Endothelial cell of umbilical vein (primary cell): ENCODE results near the gene CLRN1. TPM values are rescaled to one million over a fixed set of nuclear protein-coding genes. Genes with fewer than 3 reads are reported as not detected.

Experiments used
- BruUV-seq: library from RNA; stranded (reverse); fragments of 400-500 nt; replicated peaks from 2 replicates; lab custom pipeline; 2021; lab: Mats Ljungman, UMichigan
- CTCF ChIA-PET: fragments of 300-600, 350-600 bp; sonication (Branson Sonifier 250); formaldehyde crosslinking; loops from one replicate; lab custom pipeline; 2021; ENCODE audit warnings: antibody characterized with exemption, inconsistent platforms; lab: Charles Lee
- POLR2A ChIA-PET: fragments of 300-600, 350-600 bp; sonication (Branson Sonifier 250); formaldehyde crosslinking; loops from one replicate; lab custom pipeline; 2021; ENCODE audit warnings: antibody characterized with exemption, inconsistent platforms; lab: Charles Lee
- DNase-seq: peaks from one replicate; pipeline ENCODE4 v3.0.0-alpha.2; 2011; ENCODE audit warnings: low read depth, low spot score
- FAIRE-seq: peaks from 2 replicates; lab custom pipeline; 2011; peaks lifted over from hg19 to GRCh38; lab: Jason Lieb, UNC
- H2AFZ ChIP-seq: 2 replicates; pipeline ENCODE4 v1.6.0; 2012; ENCODE audit warnings: low read depth, low read length, control low read depth, inconsistent platforms
- H3K27ac ChIP-seq: 2 replicates; pipeline ENCODE4 v1.5.1; 2011; ENCODE audit warnings: low read depth, mild to moderate bottlenecking, control low read depth, low read length, moderate library complexity; ENCODE audit not compliant: insufficient read depth
- H3K27me3 ChIP-seq, 2 experiments: 2 replicates each; pipeline versions ENCODE4 v1.6.0 to v1.6.1; 2011; ENCODE audit warnings: low read length in 2 of 2, mixed read lengths in 1 of 2; ENCODE audit not compliant: control insufficient read depth in 2 of 2, insufficient read depth in 2 of 2
- H3K36me3 ChIP-seq, 2 experiments: 2 replicates in 1 of 2; 3 replicates in 1 of 2; pipeline ENCODE4 v1.5.1; 2011; ENCODE audit warnings: low read length in 2 of 2, mild to moderate bottlenecking in 1 of 2, moderate library complexity in 1 of 2; ENCODE audit not compliant: control insufficient read depth in 2 of 2, insufficient read depth in 2 of 2; ENCODE audit errors: extremely low read depth in 1 of 2
- H3K4me1 ChIP-seq: 3 replicates; pipeline ENCODE4 v1.5.1; 2011; ENCODE audit warnings: mild to moderate bottlenecking, low read length; ENCODE audit not compliant: control insufficient read depth, insufficient read depth; ENCODE audit errors: extremely low read depth
- H3K4me2 ChIP-seq: 2 replicates; pipeline ENCODE4 v1.6.1; 2011; ENCODE audit warnings: low read length, control low read depth, mixed read lengths; ENCODE audit not compliant: insufficient read depth
- H3K4me3 ChIP-seq, 3 experiments: fragments of 200-600 bp in 1 of 3; sonication (generic), shearing (Covaris generic) in 1 of 3; replicated peaks in 1 of 3; 2 replicates each; pipeline ENCODE4 v1.5.1; 2011 to 2016; ENCODE audit warnings: control low read depth in 3 of 3, low read length in 3 of 3, mild to moderate bottlenecking in 2 of 3, inconsistent platforms in 1 of 3, low read depth in 1 of 3, moderate library complexity in 1 of 3; ENCODE audit not compliant: insufficient read depth in 1 of 3
- H3K79me2 ChIP-seq: 2 replicates; pipeline ENCODE4 v1.6.0; 2012; ENCODE audit warnings: low read length, inconsistent platforms; ENCODE audit not compliant: control insufficient read depth, insufficient read depth
- H3K9ac ChIP-seq: replicated peaks from 2 replicates; pipeline ENCODE3; 2011; ENCODE audit warnings: low read length, control low read depth; ENCODE audit not compliant: insufficient read depth; ENCODE audit errors: extremely low read depth
- H3K9me1 ChIP-seq: replicated peaks from 3 replicates; pipeline ENCODE4 v1.6.0; 2011; ENCODE audit warnings: mild to moderate bottlenecking, low read length; ENCODE audit not compliant: control insufficient read depth, insufficient read depth; ENCODE audit errors: extremely low read depth
- H3K9me3 ChIP-seq: replicated peaks from 2 replicates; pipeline ENCODE4 v1.5.1; 2012; ENCODE audit warnings: low read length, inconsistent platforms; ENCODE audit not compliant: control insufficient read depth, insufficient read depth
- H4K20me1 ChIP-seq: replicated peaks from 2 replicates; pipeline ENCODE3; 2011; ENCODE audit warnings: mild to moderate bottlenecking, low read length; ENCODE audit not compliant: control insufficient read depth, insufficient read depth; ENCODE audit errors: extremely low read depth
- CTCF ChIP-seq, 2 donors: IDR thresholded peaks; 1 replicate in 1 of 2; 2 replicates in 1 of 2; pipeline ENCODE4 v1.5.1; 2011; ENCODE audit warnings: low read length in 2 of 2, mild to moderate bottlenecking in 2 of 2, moderate library complexity in 2 of 2, control low read depth in 1 of 2, inconsistent platforms in 1 of 2, low read depth in 1 of 2; ENCODE audit not compliant: insufficient read depth in 1 of 2; ENCODE audit errors: extremely low read depth in 1 of 2
- FOS ChIP-seq: IDR thresholded peaks from 2 replicates; pipeline ENCODE4 v1.6.1; 2011; ENCODE audit warnings: mild to moderate bottlenecking, low read length, moderate library complexity, borderline replicate concordance; ENCODE audit not compliant: insufficient read depth
- GATA2 ChIP-seq: IDR thresholded peaks from 2 replicates; pipeline ENCODE4 v1.7.0; 2011; ENCODE audit warnings: low read depth, mild to moderate bottlenecking, moderate library complexity, mixed read lengths, low read length; ENCODE audit not compliant: insufficient read length, insufficient read depth
- JUN ChIP-seq: IDR thresholded peaks from 2 replicates; pipeline ENCODE4 v1.6.1; 2011; ENCODE audit warnings: borderline replicate concordance, low read depth; ENCODE audit not compliant: insufficient read length, insufficient read depth
- MYC ChIP-seq: IDR thresholded peaks from one replicate; pipeline ENCODE4 v1.6.1; 2011; ENCODE audit warnings: mild to moderate bottlenecking, low read depth, low read length
- POLR2A ChIP-seq: IDR thresholded peaks from 2 replicates; pipeline ENCODE4 v1.6.1; 2012; ENCODE audit warnings: low read depth, mild to moderate bottlenecking, control low read depth, low read length
- POLR2AphosphoS5 ChIP-seq: IDR thresholded peaks from 2 replicates; pipeline ENCODE4 v1.6.1; 2012; ENCODE audit warnings: low read depth, mild to moderate bottlenecking, control low read depth, low read length, moderate library complexity; ENCODE audit not compliant: insufficient read depth
- dilution Hi-C: fragments of 300-500 bp; cut with MboI; formaldehyde crosslinking; loops from one replicate; pipeline ENCODE4 v1.15.0; 2019; ENCODE audit warnings: low sequenced_read_pairs; ENCODE audit not compliant: extremely low pct_ligation_motif_present
- intact Hi-C: fragments of 100-400 bp; cut with micrococcal nuclease; formaldehyde crosslinking; loops from one replicate; pipeline ENCODE4 v1.10.0; 2022
- polyA plus RNA-seq, 4 experiments: library from polyadenylated mRNA; depleted of rRNA in 3 of 4; stranded (reverse) in 3 of 4; unstranded in 1 of 4; fragments of >200 nt; gene quantifications; 2 replicates each; pipeline versions ENCODE4 v1.2.1 to v1.2.3, GENCODE V29; 2011 to 2012; ENCODE audit warnings: missing spikeins in 1 of 4
- total RNA-seq: library from RNA; stranded (reverse); gene quantifications from 2 replicates; pipeline ENCODE4 v1.2.3, GENCODE V29; 2021
- TF ChIP-seq, protein P1 (sequence below): IDR thresholded peaks from 2 replicates; pipeline ENCODE4 v1.6.1; 2011; ENCODE audit not compliant: insufficient read depth, insufficient read length

Gene CLRN1
- total and polyA plus RNA-seq, 2 donors (not counting 3 experiments of a cell fraction or from before 2014, with no cell fraction given), result not detected

DNA sequence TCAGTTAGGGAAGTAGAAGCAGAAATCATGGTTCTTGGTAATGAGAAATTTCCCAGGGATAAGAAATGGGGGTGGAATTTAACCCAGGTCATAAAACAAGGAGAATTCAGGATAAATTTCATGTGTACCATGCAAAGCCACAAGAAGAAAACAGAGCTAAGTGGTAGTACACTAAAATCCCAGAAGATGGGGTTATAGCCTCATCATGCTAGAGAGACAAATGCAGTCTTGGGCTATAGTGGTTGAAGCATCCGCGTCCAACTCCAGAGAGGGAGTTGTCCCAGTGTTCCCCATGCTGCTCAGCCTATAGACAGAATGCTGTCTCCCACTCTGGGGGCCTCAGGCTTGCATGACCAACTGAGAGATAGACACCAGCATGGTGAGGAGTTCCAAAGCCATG lies 36.2 kb upstream of the CLRN1 start:
- no peaks in the 10 kb centered on the region for H3K9me3 ChIP-seq
- FAIRE-seq (no peak), DNase-seq (peak; percentile 3)
- H3K9ac ChIP-seq, result no peak overlapping the region
- ChIA-PET POLR2A (no interaction called here), CTCF (interaction anchor here (1.0 to 1.5 kb wide), 5 partner anchors 78 to 138 kb away, joined by 3 to 19 read pairs (median 12); partner anchors contain the start of gene MED12L)
- no peak overlapping the region for H3K27ac ChIP-seq
- no peaks in the 10 kb centered on the region for H3K9me1 ChIP-seq
- no peaks in the 10 kb centered on the region for H4K20me1 ChIP-seq
- no TSS peak for BruUV-seq
- no peaks in the 10 kb centered on the region for H3K79me2 ChIP-seq
- TF ChIP-seq GATA2 (no peak), JUN (no peak), POLR2A (no peak), CTCF (IDR thresholded peaks at IDR 0.05; ENCODE audit: extremely low read depth in 1 of 2, insufficient read depth in 1 of 2, low read depth in 1 of 2, low read length in 2 of 2) (no peak), MYC (no peak), POLR2AphosphoS5 (no peak), FOS (no peak)
- TF ChIP-seq, protein P1, sequence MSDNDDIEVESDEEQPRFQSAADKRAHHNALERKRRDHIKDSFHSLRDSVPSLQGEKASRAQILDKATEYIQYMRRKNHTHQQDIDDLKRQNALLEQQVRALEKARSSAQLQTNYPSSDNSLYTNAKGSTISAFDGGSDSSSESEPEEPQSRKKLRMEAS, result no peak
- peaks cover 2 to 10% of the 10 kb centered on the region in 2 experiments for H3K27me3 ChIP-seq
- H3K36me3 ChIP-seq, result no peaks in the 10 kb centered on the region
- H2AFZ ChIP-seq, result no peak overlapping the region
- H3K4me1 ChIP-seq, result peaks cover 6% of the 10 kb centered on the region
- intact Hi-C loops (loop anchor here (1.0 kb wide), 1 partner anchor 138 kb away; no protein-coding TSS in a partner anchor), dilution Hi-C loops (no loop called here)
- no peak overlapping the region for H3K4me3 ChIP-seq
- H3K4me2 ChIP-seq, result no peak overlapping the region
